GM21390 (cell line): Measurements from ENCODE around the gene TLCD2.
"Not testable (repeated sequence)": the region's sequence is repeated elsewhere in the genome, so short reads cannot be mapped to it uniquely, and the experiment has no call there.

Experiments
- ATAC-seq: cut with Tn5 transposase; IDR thresholded peaks from one replicate; pipeline ENCODE4 v1.9.1; 2021; ENCODE audit not compliant: unreplicated experiment

TLCD2 gene, protein sequence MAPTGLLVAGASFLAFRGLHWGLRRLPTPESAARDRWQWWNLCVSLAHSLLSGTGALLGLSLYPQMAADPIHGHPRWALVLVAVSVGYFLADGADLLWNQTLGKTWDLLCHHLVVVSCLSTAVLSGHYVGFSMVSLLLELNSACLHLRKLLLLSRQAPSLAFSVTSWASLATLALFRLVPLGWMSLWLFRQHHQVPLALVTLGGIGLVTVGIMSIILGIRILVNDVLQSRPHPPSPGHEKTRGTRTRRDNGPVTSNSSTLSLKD

DNA sequence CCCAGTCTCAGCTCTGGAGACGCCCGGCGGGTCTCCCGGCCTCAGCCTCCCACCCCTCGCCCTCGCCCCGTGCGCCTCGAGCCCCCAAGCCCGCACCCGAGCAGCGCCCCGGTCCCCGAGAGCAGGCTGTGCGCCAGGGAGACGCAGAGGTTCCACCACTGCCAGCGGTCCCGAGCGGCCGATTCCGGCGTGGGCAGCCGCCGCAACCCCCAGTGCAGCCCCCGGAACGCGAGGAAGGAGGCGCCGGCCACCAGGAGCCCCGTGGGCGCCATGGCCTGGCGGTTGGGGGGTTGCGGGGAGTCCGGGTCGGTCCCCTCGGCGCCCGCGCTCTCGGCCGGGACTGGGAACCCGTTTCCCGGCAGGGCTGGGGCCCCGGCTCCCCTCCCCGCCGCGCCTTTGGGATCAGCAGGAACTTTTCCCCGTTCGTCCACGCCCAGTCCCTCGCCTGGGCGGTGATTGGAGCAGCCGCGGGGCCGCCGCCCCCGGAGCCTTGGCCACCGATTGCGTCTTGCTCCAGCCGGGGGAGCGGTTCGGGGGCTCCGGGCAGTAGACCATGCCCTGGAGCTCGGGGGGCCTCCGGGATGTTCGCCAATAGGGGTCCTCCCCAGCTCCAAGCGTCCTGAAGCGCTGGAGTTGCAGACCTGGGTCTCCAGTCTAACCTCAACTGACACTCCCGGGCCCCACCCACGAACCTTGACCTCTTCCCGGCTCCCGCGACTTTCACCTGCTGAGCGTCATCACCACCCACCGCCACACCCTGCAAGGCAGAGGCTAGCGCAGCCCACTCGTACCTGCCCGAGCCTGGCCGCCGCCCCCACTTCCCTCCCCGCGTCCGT, at the start of gene TLCD2:
TSS of gene TLCD2 (minus strand) at position 407 of the 836 bp plus-strand sequence. CDS start at position 272, 135 bp downstream.
- ATAC-seq = no peak

DNA sequence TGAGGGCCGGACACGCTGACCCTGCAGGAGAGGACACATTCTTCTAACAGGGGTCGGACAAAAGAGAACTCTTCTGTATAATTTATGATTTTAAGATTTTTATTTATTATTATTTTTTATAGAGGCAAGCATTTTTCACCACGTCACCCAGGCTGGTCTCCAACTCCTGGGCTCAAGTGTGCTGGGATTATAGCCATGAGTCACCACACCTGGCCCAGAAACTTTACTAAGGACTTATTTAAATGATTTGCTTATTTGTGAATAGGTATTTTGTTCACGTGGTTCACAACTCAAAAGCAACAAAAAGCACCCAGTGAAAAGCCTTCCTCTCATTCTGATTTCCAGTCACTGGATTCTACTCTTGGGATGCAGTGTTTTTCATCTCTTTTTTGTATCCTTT, 49.4 kb upstream of the TLCD2 start:
- ATAC-seq = no peak

DNA sequence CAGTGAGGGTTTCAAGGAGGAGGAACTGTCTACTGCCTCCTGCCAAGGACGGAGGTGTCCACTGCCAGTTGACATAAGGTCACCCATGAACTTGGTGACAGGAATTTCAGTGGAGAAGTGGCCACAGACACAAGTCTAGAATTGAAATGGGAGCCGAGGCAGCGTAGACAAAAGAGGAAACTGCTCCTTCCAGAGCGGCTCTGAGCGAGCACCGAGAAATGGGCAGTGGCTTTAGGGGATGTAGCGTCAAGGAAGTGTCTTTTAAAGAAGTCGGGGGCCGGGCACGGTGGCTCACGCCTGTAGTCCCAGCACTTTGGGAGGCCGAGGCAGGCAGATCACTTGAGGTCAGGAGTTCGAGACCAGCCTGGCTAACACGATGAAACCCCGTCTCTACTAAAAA, 48.6 kb upstream of the TLCD2 start:
- ATAC-seq = no peak

DNA sequence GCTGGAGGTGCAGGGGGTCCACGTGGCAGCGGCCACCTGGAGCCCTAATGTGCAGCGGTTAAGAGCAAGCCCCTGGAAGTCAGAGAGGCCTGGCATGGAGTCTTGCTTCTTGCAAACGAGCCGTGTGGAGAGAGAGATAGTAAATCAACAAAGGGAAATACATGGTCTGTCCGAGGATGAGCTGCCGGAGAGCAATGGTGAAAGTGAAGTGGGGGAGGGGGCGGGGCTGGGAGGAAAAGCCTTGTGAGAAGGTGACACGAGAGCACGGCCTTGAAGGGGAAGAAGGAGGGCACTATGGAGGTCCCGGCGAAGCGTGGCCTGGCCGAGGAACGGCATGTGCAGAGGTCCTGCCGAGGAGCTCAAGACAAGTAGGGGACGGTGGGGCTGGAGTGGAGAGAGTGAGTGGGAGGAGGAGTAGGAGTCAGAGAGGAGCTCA, 45.7 kb upstream of the TLCD2 start:
- ATAC-seq = no peak

DNA sequence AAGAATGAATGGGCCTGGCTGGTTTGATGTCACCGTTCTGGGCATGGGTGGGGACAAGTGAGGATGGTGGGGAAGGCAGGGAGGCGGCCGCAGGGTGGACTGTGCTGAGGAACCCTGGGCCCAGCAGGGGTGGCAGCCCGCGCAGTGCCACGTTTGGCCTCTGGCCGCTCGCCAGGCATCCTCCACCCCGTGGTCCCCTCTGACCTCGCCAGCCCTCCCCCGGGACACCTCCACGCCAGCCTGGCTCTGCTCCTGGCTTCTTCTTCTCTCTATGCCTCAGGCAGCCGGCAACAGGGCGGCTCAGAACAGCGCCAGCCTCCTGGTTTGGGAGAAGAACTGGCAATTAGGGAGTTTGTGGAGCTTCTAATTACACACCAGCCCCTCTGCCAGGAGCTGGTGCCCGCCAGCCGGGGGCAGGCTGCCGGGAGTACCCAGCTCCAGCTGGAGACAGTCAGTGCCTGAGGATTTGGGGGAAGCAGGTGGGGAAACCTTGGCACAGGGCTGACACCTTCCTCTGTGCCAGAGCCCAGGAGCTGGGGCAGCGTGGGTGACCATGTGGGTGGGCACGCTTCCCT, 45.2 kb upstream of the TLCD2 start:
- ATAC-seq = no peak

DNA sequence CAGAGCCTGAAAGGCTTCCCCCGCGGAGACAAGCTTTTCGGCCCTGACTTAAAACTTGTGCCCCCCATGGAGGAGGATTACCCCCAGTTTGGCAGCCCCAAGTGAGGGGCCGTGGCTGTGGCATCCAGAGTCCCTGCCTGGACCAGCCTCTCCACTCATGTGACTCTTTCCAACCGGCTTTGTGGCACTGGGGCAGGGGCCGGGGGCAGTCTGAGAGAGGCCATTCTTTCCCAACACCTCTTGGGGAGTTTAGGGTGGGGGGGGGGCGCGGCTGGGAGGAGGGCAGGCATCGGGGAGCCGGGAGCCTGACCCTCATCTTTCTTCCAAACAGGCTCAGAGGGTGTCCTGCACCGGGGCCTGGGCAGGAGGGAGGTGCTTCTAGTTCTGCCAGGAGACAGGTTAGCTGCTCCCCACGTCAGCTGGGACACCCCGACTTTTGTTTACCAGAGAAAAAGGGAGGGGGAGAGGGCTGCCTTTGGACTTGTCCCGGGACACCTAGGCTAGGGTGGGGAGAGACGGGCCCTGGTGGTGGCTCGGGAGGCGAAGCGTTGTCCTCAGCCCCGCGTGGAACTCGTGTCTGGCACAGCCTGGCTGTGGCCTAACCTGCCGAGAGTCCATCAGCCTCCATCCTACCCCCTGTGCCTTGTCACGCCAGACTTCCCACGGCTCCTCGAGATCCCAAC, 44.4 kb upstream of the TLCD2 start:
- ATAC-seq = no peak

DNA sequence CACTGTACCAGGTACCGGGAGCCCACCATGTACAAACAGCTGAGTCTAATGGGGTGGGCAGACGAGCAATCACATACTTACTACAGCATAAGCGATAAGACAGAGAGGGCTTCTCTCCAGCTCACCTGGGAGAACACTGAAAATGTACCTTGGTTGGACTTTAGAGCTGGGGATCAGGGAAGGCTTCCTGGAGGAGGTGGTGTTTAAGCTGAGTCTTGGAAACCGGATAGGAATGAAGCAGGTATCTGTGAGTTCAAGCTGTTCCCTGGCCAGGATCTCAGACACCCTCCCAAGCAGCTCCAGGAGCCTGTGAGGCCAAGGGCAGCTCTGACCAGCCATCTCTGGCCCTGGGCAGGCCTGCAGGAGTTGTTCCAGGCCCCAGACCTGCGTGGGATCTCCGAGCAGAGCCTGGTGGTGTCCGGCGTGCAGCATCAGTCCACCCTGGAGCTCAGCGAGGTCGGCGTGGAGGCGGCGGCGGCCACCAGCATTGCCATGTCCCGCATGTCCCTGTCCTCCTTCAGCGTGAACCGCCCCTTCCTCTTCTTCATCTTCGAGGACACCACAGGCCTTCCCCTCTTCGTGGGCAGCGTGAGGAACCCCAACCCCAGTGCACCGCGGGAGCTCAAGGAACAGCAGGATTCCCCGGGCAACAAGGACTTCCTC, 43.7 kb upstream of the TLCD2 start:
- ATAC-seq = no peak

DNA sequence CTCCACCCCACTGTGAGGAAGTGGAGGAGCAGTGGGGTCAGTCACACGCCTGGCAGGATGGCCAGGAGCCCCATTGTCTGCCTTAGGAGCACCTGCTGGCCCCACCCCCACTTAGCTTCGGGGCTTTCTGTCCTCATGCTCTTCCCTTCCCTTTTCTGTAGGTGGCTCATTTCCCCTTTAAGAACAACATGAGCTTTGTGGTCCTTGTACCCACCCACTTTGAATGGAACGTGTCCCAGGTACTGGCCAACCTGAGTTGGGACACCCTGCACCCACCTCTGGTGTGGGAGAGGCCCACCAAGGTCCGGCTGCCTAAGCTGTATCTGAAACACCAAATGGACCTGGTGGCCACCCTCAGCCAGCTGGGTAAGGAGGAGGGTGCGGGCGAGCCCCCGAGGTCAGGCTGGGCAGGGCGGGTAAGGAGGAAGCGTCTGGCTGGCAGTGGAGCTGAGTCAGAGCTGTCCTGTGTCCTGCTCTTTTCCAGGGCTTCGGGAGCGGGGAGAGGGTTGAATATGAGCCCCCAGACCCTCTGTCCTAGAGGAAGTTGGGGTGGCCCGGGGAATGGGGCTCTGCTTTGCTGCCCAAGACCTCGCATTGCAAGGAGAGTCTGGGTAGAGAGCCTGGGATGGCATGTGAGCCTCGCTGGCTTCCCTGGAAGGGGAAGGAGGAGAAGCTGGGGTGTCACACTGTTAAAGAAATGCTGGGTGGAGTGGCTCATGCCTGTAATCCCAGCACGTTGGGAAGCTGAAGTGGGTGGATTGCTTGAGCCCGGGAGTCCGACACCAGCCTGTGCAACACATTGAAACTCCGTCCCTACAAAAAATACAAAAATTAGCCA, 42.5 kb upstream of the TLCD2 start:
- ATAC-seq = no peak

DNA sequence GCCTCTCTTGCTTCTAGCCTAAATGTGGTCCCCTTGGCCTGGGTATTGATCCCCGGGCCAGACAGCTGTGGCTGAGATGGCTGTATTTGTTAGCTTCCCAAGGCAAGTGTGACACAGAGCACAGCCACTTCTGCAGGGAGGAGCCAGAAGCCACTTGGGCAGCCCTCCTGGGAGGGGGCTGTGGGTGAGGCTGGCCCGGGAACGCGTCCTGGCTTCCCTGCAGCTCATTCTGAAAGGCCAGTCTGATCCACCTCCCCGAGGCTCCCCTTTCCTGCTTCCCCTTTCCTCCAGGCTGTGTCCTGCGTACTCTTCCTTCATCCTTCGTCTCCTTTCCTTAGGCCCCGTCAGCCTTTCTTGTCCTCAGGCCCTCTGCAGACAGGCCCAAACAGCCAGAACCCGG, 40.5 kb upstream of the TLCD2 start:
- ATAC-seq = no peak

DNA sequence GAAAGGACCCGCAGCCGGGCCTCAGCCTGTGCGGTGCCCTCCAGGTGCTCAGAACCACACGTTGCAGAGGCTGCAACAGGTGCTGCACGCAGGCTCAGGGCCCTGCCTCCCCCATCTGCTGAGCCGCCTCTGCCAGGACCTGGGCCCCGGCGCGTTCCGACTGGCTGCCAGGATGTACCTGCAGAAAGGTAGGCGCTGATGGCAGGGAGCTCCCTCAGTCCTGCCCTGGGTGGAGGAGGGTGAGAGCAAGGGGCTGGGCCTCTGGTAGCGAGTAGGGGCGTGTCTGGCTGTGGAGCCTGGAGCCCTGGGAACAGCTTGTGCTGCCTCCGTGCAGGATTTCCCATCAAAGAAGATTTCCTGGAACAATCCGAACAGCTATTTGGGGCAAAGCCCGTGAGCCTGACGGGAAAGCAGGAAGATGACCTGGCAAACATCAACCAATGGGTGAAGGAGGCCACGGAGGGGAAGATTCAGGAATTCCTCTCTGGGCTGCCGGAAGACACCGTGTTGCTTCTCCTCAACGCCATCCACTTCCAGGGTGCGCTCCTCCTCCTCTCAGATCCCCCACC, 36.9 kb upstream of the TLCD2 start:
- ATAC-seq = no peak

DNA sequence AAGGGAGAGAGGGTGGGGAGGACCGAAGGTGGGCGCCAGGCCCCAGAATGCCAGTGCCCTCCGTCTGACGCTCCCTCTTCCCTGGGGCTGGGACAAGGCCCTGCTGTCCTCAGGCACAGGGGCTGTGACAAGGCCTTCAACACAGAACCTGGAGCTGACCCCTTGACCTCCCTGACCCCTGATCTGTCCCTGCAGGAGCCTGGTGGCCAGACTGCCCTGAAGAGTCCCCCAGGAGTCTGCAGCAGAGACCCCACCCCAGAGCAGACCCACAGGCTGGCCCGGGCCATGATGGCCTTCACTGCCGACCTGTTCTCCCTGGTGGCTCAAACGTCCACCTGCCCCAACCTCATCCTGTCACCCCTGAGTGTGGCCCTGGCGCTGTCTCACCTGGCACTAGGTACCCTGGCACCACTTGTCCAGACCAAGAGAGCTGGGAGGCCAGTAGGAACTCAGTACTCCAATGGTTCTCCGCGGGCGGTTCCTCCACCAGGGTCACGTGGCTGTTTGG, 35.4 kb upstream of the TLCD2 start:
- ATAC-seq = no peak

DNA sequence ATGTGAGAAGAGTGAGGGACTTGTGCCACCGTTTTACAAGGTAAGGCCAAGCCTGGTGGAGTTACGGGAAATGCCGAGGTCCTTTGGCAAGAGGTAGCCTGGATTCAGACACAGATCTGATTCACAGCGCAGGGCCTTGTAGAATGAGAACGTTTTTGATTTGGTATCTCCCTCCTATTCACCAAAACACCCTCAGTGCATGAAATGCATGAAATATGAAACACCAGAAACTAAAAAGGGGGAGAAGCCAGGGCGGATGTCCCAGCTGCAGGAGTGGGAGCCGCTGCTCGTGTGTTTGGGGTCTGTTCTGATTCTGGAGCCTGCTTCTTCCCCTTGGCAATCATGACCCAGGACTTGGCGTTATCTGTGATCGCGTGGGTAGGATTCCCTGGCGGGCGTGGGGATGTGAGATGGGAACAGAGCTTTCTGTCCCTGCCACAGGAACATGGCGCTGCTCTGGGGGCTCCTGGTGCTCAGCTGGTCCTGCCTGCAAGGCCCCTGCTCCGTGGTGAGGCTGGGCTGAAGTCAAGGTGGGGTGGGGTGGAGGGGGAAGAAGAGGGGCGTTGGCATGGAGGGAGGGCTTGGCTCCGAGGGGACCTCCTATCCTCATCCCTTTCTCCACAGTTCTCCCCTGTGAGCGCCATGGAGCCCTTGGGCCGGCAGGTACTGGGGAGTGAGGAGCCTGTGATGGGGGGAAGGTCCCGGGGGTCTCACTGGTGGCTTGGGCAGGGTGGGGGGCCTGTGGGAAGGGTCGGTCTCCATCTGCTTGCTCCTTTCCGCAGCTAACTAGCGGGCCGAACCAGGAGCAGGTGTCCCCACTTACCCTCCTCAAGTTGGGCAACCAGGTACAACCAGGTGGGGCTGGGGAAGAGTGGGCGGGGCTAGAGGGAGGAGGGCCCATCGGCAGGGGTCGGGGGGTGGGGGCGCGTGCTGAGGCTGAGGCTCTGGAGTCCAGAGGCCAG, 34.7 kb upstream of the TLCD2 start:
- ATAC-seq = no peak

DNA sequence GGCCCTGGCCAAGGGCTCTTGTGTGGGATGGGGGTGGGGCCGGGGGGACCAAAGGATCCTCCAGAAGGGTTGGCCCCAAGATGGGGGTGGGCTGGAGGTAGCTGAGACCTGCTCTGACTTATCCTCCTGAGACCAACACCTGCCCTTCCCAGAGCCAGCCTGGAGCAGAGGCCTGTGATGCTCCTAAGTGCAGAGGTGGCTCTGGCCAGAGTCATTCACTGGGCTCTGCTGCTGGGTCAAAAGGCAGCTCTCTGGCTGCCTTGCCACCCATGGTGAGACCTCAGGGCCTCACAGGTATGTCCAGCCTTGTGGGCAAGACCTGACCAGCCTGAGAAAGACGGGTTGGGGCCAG, 32.9 kb upstream of the TLCD2 start:
- no peak for ATAC-seq

DNA sequence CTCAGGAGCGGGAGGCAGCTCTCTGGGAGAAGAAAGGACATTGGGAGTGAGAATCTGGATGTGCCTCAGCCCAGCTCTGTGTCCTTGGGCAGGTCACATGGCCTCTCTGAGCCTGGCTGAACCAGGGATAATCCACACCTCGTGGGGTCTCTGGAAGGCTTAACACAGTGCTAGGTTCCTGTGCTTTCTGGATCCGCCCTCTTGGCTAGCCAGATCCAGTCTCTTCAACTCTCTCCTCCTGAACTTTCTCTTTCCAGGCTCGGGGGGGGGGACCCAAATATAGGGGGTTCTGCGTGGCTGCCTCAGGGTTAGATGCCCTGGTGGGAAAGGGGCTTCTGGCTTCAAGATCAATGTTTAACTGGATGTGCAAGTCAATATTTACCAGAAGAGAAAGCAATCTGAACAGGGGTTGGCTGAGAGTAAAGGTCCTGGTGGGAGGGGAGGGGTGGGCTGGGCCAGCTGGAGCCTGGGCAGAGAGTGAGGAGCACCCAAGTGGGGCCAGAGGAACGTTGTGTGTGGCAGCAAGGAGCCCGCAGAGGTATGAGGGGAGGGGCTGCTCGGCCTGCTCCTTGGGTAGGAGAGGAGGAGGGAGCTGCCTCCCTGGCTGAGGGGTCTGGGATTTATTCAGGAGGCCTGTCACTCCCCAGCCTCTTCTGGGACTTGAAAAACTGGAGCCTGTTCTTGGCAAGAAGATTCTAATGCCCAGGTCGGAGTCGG, 32.4 kb upstream of the TLCD2 start, which contains the start of gene SERPINF2:
TSS of gene SERPINF2 (plus strand) at position 501 of the 717 bp plus-strand sequence. CDS start 2,125 bp downstream, outside the sequence.
- no peak for ATAC-seq

DNA sequence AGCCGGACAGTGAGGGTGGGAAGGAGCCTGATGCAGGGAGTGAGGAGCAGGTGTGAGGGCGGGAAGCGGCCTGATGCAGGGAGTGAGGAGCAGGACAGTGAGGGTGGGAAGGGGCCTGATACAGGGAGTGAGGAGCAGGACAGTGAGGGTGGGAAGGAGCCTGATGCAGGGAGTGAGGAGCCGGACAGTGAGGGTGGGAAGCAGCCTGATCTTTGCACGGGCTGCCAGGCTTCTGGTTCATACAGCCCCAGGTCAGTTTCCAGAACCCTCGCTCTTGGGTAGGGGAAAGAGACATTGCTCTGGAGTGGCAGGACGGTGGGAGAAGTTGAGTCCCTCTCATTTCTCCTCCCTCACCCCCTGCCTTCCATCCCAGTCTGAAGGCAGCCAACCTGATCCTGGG, 31.7 kb upstream of the TLCD2 start:
- not testable (repeated sequence) for ATAC-seq

DNA sequence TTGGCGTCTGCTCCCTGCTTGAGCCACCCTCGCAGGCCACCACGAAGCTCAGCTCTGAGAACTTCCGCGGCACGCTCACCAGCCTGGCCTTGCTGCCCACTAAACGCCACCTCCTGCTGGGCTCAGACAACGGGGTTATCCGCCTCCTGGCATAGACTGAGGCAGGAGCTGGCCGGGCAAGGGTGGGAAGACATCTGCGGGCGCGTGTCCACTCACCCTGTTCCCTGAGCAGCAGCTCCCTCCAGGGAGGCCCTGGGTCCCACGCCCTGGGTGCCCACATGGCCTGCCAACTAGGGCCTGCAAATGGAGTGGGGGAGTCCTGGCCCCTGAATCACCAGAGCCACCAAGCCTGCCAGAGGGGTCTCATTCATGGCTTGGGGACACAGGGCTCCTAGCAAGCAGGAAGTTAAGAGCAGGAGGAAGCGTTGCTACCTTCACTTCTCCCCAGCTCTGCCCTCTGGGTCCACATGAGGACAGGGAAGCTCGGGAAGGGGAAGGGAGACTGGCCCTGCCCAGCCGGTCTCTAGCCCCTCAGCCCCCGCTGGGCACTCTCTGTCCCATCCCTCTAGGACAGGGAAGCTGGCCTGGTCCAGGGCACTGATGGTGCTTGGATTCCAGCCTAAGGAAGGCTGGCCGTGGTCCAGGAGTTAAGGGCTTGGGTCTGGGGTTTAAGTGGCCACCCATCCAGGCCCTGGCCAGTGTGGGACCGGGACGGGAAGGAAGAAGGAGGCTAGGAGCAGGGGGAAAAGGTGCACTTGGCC, 27.5 kb upstream of the TLCD2 start:
- no peak for ATAC-seq
